Brain microvascular endothelial cell (primary cell): ENCODE results near the gene ACCSL.

Experiments
- DNase-seq: peaks from one replicate; pipeline ENCODE4 v3.0.0-alpha.2; 2020
- H3K27ac ChIP-seq: fragments of 250-450 bp; sonication (Bioruptor Pico); 2 replicates; pipeline ENCODE4 v1.5.1; 2020; ENCODE audit warnings: mild to moderate bottlenecking, moderate library complexity
- H3K27me3 ChIP-seq: fragments of 250-450 bp; sonication (Bioruptor Pico); replicated peaks from 2 replicates; pipeline ENCODE4 v1.5.1; 2020; ENCODE audit warnings: mild to moderate bottlenecking
- H3K36me3 ChIP-seq: fragments of 250-450 bp; sonication (Bioruptor Pico); replicated peaks from 2 replicates; pipeline ENCODE4 v1.5.1; 2020; ENCODE audit warnings: mild to moderate bottlenecking
- H3K4me3 ChIP-seq: 2 replicates; pipeline ENCODE4 v1.5.1; 2011; ENCODE audit warnings: low read depth, mild to moderate bottlenecking, control low read depth, low read length, moderate library complexity
- CTCF ChIP-seq: IDR thresholded peaks from 2 replicates; pipeline ENCODE4 v1.5.1; 2011; ENCODE audit warnings: low read depth, mild to moderate bottlenecking, moderate library complexity, low read length, control low read depth, inconsistent platforms; ENCODE audit errors: missing control alignments
- in situ Hi-C: cut with HindIII; loops from 2 replicates; pipeline ENCODE4 v1.10.0; 2017; ENCODE audit warnings: low sequenced_read_pairs, low pct_ligation_motif_present

The ACCSL gene

DNA sequence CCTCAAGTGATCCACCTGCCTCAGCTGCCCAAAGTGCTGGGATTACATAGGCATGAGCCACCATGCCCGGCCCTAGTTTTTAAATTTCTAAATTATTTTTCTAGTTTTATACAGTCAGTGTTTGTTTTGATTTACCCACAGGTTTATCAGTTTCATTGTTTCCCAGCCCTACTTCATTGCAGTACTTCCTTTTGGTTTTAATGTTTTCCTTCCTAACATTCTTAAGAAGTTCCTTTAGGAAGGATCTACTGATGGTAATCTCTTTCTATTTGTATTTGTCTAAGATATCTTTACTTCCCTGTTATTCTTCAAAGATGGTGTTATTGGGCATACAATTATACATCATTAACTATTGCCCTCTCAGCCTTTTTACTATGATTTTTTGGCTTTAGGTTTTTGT lies 42.8 kb downstream of the ACCSL start:
- Histone ChIP-seq H3K36me3 (no peaks in the 10 kb centered on the region), H3K27ac (no peak overlapping the region), H3K4me3 (no peak overlapping the region), H3K27me3 (no peaks in the 10 kb centered on the region)
- DNase-seq: no peak
- in situ Hi-C loops: no loop called here
- TF ChIP-seq CTCF: no peak

DNA sequence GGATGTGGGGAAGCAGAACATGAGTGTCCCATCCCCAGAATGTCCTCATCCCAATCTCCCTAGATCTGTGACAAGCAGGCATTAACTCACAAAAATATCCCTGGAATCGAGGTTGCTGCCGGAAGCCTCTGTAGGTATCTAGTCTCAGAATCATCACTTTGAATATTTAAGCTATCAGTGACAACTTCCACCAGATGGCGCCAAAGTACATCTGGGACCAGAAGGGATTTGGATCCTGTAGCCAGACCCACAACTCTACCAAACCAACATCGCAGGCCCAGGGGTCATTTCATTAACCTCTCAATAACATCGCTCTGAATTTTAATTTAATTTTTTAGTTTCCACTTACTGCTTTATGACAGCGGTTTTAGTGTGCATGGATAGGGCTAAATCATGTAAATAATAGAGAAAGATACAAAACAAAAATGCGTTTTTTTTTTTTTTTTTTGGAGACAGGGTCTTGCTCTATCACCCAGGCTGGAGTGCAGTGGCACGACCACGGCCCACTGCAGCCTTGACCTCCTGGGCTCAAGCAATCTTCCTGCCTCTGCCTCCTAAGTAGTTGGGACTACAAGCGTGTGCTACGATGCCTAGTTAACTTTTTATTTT lies 46.6 kb downstream of the ACCSL start:
- Histone ChIP-seq H3K27me3 (no peaks in the 10 kb centered on the region), H3K27ac (no peak overlapping the region), H3K4me3 (no peak overlapping the region), H3K36me3 (no peaks in the 10 kb centered on the region)
- TF ChIP-seq CTCF: peak; percentile 84
- in situ Hi-C loops: no loop called here
- peak; percentile 76 for DNase-seq

DNA sequence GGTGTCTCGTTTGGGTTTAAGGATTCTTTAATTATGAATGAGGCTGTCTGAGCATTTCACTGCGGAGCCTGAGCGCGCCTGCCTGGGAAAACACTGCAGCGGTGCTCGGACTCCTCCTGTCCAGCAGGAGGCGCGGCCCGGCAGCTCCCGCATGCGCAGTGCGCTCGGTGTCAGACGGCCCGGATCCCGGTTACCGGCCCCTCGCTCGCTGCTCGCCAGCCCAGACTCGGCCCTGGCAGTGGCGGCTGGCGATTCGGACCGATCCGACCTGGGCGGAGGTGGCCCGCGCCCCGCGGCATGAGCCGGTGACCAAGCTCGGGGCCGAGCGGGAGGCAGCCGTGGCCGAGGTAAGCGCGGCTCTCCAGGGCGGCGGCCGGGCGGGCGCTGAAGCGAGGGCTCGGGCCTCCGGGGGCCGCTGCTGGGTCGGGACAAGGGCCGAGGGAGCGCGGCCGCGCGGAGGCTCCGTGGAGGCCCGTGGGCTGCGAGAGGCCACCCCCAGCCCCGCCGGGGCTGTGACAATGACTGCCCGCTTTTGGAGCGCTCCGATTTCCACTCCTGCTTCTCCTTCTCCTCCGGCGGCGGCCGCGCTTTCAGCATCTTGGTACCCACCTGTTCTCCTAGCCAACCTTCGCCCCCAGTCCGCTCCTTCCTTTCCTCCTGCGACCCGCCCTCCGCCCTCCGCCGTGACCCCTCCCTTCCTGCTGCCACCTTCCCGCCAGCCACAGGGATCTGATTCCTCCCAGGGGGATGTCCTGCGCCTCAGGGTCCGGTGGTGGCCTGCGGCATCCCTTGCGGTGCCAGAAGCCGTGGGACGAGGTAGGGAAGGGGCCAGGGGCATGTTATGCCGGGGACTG lies 48.0 kb downstream of the ACCSL start, which contains the start of gene EXT2:
Gene EXT2, plus strand, starts transcription at position 173 of the 854 bp plus-strand sequence. CDS start 12,035 bp downstream, outside the sequence.
- peak; percentile 68 for DNase-seq
- Histone ChIP-seq H3K27ac (peak within 1 kb of the TSS; percentile 8), H3K27me3 (no peaks in the 10 kb centered on the region), H3K36me3 (no peaks in the 10 kb centered on the region), H3K4me3 (peak within 1 kb of the TSS; percentile 70)
- peak; percentile 86 for TF ChIP-seq CTCF
- in situ Hi-C loops: no loop called here

DNA sequence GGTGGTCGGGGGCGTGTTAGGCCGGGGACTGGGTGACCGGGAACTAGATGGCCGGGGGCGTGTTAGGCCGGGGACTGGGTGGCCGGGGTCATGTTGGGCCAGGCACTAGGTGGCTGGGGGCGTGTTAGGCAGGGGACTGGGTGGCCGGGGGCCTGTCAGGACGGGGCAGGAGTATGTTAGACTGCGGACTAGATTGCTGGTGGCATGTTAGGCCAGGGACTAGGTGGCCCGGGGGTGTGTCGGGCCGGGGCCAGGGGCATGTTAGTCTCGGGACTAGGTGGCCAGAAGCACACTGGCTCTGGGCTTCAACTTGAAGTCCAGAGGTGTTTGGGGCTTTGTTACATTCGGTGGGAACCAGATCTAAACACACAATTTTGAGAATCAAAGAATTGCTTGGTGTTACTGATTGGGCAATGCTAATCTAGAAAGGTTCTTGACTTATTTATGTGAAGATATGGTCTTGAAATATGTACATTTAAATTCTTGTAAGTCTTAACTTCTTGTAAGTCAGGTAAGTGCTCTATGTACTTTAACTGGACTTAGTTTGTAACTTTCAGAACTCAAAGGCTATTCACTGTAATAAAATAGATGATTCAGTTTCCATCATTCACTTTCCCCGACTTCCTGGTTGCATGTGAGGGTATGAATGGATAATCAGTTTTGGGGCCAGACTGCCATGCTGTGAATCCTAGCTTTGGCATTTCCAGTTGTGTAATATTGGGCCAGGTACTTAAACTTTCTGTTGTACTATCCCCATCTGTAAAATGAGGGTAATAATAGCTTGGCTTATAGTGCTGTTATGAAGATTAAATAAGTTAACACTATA lies 48.8 kb downstream of the ACCSL start:
- no peaks in the 10 kb centered on the region for H3K27me3 ChIP-seq
- in situ Hi-C loops: no loop called here
- no peak for TF ChIP-seq CTCF
- H3K36me3 ChIP-seq: no peaks in the 10 kb centered on the region
- no peak overlapping the region for H3K27ac ChIP-seq
- no peak for DNase-seq
- peak overlapping the region; percentile 70 for H3K4me3 ChIP-seq

- Histone ChIP-seq H3K36me3 (no peaks in the 10 kb centered on the region), H3K27me3 (no peaks in the 10 kb centered on the region), H3K4me3 (no peak overlapping the region), H3K27ac (no peak overlapping the region)
- no peak for DNase-seq
- in situ Hi-C loops: no loop called here
- no peak for TF ChIP-seq CTCF
These were observed 50.0 kb downstream of the ACCSL start for GRCh38 chr11:44097821-44098220.
